GM13977 (cell line): Measurements from ENCODE around the gene RFX8.

Experiments used
- DNase-seq: peaks from one replicate; pipeline ENCODE4 v3.0.0; 2012; ENCODE audit warnings: low spot score
- in situ Hi-C: fragments of 300-500 bp; cut with MboI; formaldehyde crosslinking; loops from one replicate; pipeline ENCODE4 v1.12.0; 2022; ENCODE audit warnings: low sequenced_read_pairs, low pct_unique_long_range_greater_than_20kb, mixed read lengths, inconsistent platforms; ENCODE audit not compliant: unreplicated experiment
- TF ChIP-seq, protein P1 (sequence below): IDR thresholded peaks from 2 replicates; pipeline ENCODE4 v1.5.1; 2012; ENCODE audit warnings: mild to moderate bottlenecking, control low read depth; ENCODE audit not compliant: insufficient read depth; ENCODE audit errors: extremely low read depth, missing control alignments

RFX8 gene

DNA sequence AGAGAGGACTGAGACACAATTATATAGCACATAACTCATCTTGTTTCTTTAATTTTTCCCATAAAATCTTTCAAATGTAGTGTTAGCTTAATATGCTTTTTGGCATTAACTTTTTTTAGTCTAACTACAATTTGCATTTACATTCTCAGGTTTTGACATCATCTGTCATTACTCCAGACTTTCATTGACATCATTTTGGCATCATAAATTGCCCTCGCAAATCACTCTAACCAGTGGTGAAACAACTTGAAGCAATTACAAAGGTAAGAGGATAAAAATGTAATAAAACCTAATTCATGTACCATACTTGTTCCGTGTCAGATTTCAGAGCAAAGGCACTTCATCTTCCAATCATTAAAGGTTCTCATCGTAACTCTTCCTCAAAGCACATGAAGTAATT, 41.4 kb downstream of the RFX8 start:
- in situ Hi-C loops: no loop called here
- TF ChIP-seq, protein P1, sequence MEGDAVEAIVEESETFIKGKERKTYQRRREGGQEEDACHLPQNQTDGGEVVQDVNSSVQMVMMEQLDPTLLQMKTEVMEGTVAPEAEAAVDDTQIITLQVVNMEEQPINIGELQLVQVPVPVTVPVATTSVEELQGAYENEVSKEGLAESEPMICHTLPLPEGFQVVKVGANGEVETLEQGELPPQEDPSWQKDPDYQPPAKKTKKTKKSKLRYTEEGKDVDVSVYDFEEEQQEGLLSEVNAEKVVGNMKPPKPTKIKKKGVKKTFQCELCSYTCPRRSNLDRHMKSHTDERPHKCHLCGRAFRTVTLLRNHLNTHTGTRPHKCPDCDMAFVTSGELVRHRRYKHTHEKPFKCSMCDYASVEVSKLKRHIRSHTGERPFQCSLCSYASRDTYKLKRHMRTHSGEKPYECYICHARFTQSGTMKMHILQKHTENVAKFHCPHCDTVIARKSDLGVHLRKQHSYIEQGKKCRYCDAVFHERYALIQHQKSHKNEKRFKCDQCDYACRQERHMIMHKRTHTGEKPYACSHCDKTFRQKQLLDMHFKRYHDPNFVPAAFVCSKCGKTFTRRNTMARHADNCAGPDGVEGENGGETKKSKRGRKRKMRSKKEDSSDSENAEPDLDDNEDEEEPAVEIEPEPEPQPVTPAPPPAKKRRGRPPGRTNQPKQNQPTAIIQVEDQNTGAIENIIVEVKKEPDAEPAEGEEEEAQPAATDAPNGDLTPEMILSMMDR: no peak
- DNase-seq: no peak

DNA sequence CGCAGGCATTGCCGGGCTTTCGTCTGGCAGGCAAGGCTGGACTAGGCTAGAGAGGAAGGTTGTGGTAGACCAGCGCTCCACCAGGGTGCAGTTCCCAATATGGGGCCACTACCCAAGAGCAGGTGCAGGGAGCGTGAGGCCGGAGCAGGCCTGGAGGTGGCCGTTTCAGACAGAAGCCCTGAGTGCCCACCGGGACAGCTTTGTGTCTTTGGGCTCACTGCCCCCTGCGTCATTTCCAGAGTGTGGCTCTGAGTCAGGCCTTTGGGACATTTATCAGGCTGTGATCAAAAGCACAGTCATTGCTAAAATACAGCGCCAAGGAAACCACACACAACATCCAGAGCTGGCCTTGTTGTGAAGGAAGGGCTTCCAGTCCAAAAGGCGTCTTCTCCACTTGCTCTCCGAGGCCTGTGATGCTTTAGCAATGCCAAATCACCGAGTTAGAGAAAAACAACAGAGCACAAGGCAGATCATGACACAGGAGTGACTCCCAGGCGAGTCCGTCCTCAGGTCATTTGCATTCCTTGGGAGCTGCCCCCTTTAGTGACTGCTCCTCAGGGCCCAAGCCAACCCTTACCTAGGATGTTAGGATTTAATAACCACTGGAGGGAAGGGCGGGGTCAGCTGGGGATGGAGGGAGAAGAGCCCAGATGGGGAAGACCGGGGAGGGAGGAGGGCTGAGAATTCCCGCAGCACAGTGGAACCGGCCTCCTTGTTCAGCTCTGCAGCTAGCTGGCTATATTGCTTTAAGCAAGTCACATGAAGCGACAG, 42.3 kb downstream of the RFX8 start:
- TF ChIP-seq, protein P1: no peak
- in situ Hi-C loops: no loop called here
- DNase-seq: no peak

DNA sequence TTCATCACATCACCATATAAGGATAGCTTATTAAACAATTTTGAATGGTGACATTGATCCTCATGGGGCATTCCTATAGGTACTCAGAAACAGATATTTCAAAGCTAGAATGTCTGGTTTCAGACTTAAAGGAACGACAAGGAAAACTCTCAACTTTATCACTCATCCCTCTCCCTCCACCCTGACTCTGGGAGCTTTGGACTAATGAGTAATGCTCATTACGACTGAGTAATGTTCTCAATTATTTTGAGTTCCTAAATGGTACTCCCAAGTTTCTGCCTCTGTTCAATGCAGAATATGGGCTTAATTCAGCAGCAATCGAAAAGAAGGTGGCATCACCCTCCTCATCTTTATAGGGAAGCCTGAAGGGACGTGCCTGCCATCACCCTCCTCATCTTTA, 43.4 kb downstream of the RFX8 start:
- TF ChIP-seq, protein P1: no peak
- DNase-seq: no peak
- in situ Hi-C loops: no loop called here

DNA sequence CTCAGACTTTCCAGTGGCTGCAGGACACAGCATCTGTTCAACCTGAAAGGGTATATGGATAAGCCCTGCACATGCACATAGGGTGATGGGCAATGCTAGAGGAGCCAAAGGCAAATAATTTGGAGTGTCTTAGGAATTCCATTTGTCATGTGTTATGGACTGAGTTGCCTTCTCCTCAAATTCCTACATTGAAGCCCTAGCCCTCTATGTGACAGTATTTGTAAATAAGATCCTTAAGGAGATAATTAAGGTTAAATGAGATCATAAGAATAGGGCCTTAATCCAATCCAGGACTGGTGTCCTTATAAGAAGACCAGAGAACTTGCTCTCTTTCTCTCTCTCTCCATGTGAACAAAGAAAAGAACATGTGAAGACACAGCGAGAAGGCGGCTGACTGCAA, 44.8 kb downstream of the RFX8 start:
- in situ Hi-C loops: no loop called here
- TF ChIP-seq, protein P1: no peak
- no peak for DNase-seq

DNA sequence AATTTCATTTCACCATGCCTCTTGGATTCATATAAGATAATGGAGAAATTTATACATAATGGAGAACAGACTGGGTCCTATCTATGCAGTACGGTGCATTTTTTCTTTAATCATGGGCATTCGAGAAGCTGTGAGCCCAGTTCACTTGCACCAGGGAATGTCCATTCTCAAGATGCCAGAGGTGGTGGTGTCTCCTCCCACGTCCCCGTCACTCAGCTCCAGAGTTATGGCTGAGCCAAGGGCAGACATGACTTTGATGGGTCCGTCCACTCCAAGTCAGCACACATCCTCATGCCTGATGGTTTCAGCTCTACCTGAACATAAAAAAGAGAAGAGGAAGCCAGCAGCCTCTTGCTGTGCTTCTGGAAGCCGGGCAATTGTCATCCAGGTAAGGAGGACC, 45.5 kb downstream of the RFX8 start:
- TF ChIP-seq, protein P1: no peak
- no peak for DNase-seq
- in situ Hi-C loops: no loop called here

DNA sequence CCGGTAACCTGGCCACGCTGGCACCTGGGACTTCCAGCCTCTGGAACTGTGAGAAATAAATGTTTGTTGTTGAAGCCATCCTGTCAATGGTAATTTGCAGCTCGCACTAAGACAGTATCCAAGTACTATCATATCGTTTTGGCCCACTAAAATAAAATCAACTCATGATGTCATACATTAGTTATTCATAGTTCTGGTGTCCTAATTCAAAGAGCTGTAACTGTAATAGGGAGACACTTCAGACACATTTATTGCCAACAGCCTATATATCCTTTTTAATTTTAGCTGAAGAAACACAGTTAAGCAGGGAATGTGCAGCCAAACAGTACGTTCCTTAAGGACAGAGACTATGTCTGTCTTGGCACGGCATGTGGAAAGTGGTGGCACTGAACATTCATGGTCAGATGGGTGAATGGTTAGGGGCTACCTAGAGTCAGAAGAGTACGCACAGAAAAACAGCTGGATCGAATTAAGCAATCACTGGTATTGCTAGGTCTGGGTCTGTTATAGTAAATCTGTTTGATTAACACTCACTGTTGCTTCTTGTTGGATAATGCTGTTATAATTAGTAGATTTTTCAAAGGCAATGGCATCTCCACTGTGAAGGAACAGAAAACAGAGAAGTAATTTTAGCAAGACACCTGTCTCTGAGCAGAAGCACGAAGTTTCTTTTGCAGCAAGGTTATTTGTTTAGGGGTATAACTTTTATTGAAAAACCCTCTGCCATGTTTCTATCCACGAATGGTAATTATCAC, 46.3 kb downstream of the RFX8 start:
- no peak for DNase-seq
- in situ Hi-C loops: no loop called here
- TF ChIP-seq, protein P1: no peak
